Coronary artery (tissue), 2 donors: ENCODE results near the gene CDC123.
"Not testable (repeated sequence)": the region's sequence is repeated elsewhere in the genome, so short reads cannot be mapped to it uniquely, and the experiment has no call there.

Experiments used
- DNase-seq: peaks from one replicate; pipeline ENCODE4 v3.0.0-alpha.2; 2017; ENCODE audit warnings: low spot score
- H3K27ac ChIP-seq, 2 donors: fragments of 200-600 bp; sonication (generic); one replicate each; pipeline ENCODE4 v1.5.1; 2016 to 2019
- H3K4me3 ChIP-seq: fragments of 200-600 bp; sonication (generic); 2 replicates; pipeline ENCODE4 v1.5.1; 2016; ENCODE audit warnings: mild to moderate bottlenecking, moderate library complexity
- TF ChIP-seq, protein P1 (sequence below): fragments of 200-600 bp; sonication (generic); IDR thresholded peaks from one replicate; pipeline ENCODE4 v1.5.1; 2019; ENCODE audit warnings: antibody characterized with exemption

CDC123 gene

DNA sequence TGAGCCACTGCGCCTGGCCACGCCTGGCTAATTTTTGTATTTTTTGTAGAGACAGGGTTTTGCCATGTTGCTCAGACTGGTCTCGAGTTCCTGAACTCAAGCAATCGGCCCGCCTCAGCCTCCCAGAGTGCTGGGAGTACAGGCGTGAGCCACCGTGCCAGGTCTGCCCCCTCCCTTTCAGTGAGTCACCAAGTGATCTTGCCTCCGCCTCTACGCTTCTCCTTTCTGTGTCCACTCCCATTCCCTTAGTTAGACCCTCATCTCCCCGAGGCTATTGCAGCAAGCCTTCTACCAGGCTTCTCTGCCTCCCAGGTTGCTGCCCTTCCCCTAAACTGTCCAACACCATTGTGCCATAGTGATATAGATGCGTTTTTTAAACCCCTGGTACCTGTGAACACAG, 32.9 kb downstream of the CDC123 start:
- TF ChIP-seq, protein P1, sequence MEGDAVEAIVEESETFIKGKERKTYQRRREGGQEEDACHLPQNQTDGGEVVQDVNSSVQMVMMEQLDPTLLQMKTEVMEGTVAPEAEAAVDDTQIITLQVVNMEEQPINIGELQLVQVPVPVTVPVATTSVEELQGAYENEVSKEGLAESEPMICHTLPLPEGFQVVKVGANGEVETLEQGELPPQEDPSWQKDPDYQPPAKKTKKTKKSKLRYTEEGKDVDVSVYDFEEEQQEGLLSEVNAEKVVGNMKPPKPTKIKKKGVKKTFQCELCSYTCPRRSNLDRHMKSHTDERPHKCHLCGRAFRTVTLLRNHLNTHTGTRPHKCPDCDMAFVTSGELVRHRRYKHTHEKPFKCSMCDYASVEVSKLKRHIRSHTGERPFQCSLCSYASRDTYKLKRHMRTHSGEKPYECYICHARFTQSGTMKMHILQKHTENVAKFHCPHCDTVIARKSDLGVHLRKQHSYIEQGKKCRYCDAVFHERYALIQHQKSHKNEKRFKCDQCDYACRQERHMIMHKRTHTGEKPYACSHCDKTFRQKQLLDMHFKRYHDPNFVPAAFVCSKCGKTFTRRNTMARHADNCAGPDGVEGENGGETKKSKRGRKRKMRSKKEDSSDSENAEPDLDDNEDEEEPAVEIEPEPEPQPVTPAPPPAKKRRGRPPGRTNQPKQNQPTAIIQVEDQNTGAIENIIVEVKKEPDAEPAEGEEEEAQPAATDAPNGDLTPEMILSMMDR, result no peak
- no peak overlapping the region for H3K4me3 ChIP-seq
- no peak for DNase-seq
- no peak overlapping the region for H3K27ac ChIP-seq

GRCh38 chr10:12234687-12235086, 38.7 kb downstream of the CDC123 start:
- H3K27ac ChIP-seq, result peak overlapping the region; percentile 32 to 79
- H3K4me3 ChIP-seq, DNase-seq: not testable (repeated sequence)

DNA sequence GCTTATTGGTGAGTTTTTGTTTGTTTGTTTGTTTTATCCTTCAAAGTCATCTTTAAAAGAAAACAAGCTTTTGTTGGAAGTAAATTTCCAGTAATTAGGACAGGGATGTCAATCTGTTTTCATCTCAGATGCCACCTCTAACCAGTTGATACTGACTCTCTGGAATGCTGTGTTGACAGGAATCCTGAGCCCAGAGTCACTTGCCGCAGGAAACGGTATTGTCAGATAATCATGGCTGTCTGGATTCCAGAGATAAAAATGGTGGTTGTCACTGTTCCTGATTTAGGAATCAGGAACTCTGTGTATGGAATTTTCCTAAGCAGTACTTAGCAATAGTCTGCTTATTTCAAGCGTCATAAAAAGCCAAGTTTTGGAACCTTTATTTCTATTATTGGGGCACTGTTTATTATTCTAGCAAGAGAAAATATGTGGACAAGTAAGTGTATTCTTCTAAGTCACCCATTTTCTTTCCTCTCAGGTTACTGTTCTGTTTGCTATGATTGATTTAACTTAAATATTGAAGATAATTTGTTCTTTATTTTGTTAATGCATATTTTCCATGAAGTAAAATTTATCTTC, 39.2 kb downstream of the CDC123 start:
- no peak for DNase-seq
- peak overlapping the region; percentile 32 to 79 for H3K27ac ChIP-seq

GRCh38 chr10:12235796-12236195, 39.8 kb downstream of the CDC123 start:
- Histone ChIP-seq H3K27ac (peak overlapping the region; percentile 32 to 79), H3K4me3 (peak overlapping the region; percentile 16)
- TF ChIP-seq, protein P1, result no peak
- no peak for DNase-seq

More for the DNA sequence above, 39.2 kb downstream of the CDC123 start:
- TF ChIP-seq, protein P1, result no peak
- H3K4me3 ChIP-seq, result no peak overlapping the region

GRCh38 chr10:12237265-12238220, 41.6 kb downstream of the CDC123 start:
- no peak overlapping the region for H3K4me3 ChIP-seq
- no peak overlapping the region for H3K27ac ChIP-seq
- DNase-seq, result no peak
- TF ChIP-seq, protein P1, result no peak

- DNase-seq, result no peak
Measured at GRCh38 chr10:12238821-12239220, 42.8 kb downstream of the CDC123 start.

More at GRCh38 chr10:12238821-12239220, 42.8 kb downstream of the CDC123 start:
- TF ChIP-seq, protein P1, result no peak
- Histone ChIP-seq H3K4me3 (no peak overlapping the region), H3K27ac (no peak overlapping the region)
